Measurements from ENCODE around the gene PITX1.

The PITX1 gene

GRCh38 chr5:135051872-135052271 is 17.8 kb upstream of the PITX1 start:
- TF ChIP-seq CTCF (IDR thresholded peaks at IDR 0.05) = no peak
- H3K4me3 ChIP-seq = no peak overlapping the region
- H3K4me1 ChIP-seq = peaks cover 0 to 14% (median 7%) of the 10 kb centered on the region in 4 donors
- H3K36me3 ChIP-seq = no peaks in the 10 kb centered on the region
- no peak overlapping the region for H3K27ac ChIP-seq
- no peaks in the 10 kb centered on the region for H3K9me3 ChIP-seq
- H3K27me3 ChIP-seq = peaks cover 0 to 12% of the 10 kb centered on the region in 2 donors
- DNase-seq = no peak
- intact Hi-C loops (cut with DNase I; ENCODE audit: low total_unique reads) = no loop called here

GRCh38 chr5:135051399-135051798 is 17.4 kb upstream of the PITX1 start:
- TF ChIP-seq CTCF (IDR thresholded peaks at IDR 0.05) = no peak
- Histone ChIP-seq H3K27me3 (peaks cover 0 to 12% of the 10 kb centered on the region in 2 donors), H3K4me3 (no peak overlapping the region), H3K27ac (no peak overlapping the region), H3K4me1 (peaks cover 0 to 13% (median 7%) of the 10 kb centered on the region in 4 donors), H3K36me3 (no peaks in the 10 kb centered on the region), H3K9me3 (no peaks in the 10 kb centered on the region)
- intact Hi-C loops (cut with DNase I; ENCODE audit: low total_unique reads) = no loop called here
- DNase-seq = no peak

- H3K27me3 ChIP-seq = peaks cover 0 to 17% of the 10 kb centered on the region in 2 donors
- intact Hi-C loops (cut with DNase I; ENCODE audit: low total_unique reads) = no loop called here
- H3K4me1 ChIP-seq = peaks cover 0 to 2% (median 2%) of the 10 kb centered on the region in 4 donors
- no peaks in the 10 kb centered on the region for H3K36me3 ChIP-seq
- no peaks in the 10 kb centered on the region for H3K9me3 ChIP-seq
- no peak for DNase-seq
- TF ChIP-seq CTCF (IDR thresholded peaks at IDR 0.05) = no peak
- H3K4me3 ChIP-seq = no peak overlapping the region
- H3K27ac ChIP-seq = no peak overlapping the region
Measured at GRCh38 chr5:135050244-135050767, 16.3 kb upstream of the PITX1 start.

- DNase-seq = no peak
- intact Hi-C loops (cut with DNase I; ENCODE audit: low total_unique reads) = no loop called here
- Histone ChIP-seq H3K36me3 (no peaks in the 10 kb centered on the region), H3K4me1 (no peaks in the 10 kb centered on the region), H3K27me3 (peaks cover 0 to 21% of the 10 kb centered on the region in 2 donors), H3K9me3 (no peaks in the 10 kb centered on the region), H3K27ac (no peak overlapping the region), H3K4me3 (no peak overlapping the region)
- no peak for TF ChIP-seq CTCF (IDR thresholded peaks at IDR 0.05)
Measured at GRCh38 chr5:135048930-135049329, 14.9 kb upstream of the PITX1 start.

GRCh38 chr5:135048286-135048685 is 14.3 kb upstream of the PITX1 start:
- Histone ChIP-seq H3K27me3 (peaks cover 0 to 21% of the 10 kb centered on the region in 2 donors), H3K4me1 (no peaks in the 10 kb centered on the region), H3K9me3 (no peaks in the 10 kb centered on the region), H3K27ac (no peak overlapping the region), H3K4me3 (no peak overlapping the region), H3K36me3 (no peaks in the 10 kb centered on the region)
- DNase-seq = no peak
- no peak for TF ChIP-seq CTCF (IDR thresholded peaks at IDR 0.05)
- intact Hi-C loops (cut with DNase I; ENCODE audit: low total_unique reads) = no loop called here

- no peaks in the 10 kb centered on the region for H3K9me3 ChIP-seq
- no peak for DNase-seq
- no peaks in the 10 kb centered on the region for H3K4me1 ChIP-seq
- no peak for TF ChIP-seq CTCF (IDR thresholded peaks at IDR 0.05)
- H3K4me3 ChIP-seq = no peak overlapping the region
- peaks cover 0 to 21% of the 10 kb centered on the region in 2 donors for H3K27me3 ChIP-seq
- intact Hi-C loops (cut with DNase I; ENCODE audit: low total_unique reads) = no loop called here
- no peak overlapping the region for H3K27ac ChIP-seq
- H3K36me3 ChIP-seq = no peaks in the 10 kb centered on the region
Measured at GRCh38 chr5:135047347-135047695, 13.3 kb upstream of the PITX1 start.

All from tibial artery (tissue), 4 donors.